ENCODE results near the gene CRX. TPM values are rescaled to one million over a fixed set of nuclear protein-coding genes. Genes with fewer than 3 reads are reported as not detected.

The CRX gene
- total RNA-seq, 4 donors from 2014 or later = not detected

DNA sequence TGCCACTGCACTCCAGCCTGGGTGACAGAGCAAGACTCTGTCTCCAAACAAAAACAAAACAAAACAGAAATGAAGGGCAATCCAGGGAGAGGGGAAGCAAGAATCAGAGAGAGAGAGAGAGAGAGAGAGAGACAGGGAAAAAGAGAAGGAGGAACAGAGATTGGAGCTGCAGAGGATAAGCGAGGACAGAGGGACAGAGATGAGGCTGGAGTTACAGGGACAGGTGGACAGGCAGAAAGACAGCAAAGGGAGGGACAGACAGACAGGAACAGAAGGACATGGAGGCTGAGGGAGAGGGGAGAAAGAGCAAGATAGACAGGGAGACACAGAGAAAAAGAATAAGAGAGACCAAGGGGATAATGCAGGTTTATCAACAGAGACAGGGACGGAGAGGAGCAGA is 1.3 kb upstream of the CRX start:
- H3K4me1 ChIP-seq = no peaks in the 10 kb centered on the region
- DNase-seq = no peak
- no peaks in the 10 kb centered on the region for H3K9me3 ChIP-seq
- no peak for TF ChIP-seq POLR2A (IDR thresholded peaks at IDR 0.05)
- TF ChIP-seq, protein P1, sequence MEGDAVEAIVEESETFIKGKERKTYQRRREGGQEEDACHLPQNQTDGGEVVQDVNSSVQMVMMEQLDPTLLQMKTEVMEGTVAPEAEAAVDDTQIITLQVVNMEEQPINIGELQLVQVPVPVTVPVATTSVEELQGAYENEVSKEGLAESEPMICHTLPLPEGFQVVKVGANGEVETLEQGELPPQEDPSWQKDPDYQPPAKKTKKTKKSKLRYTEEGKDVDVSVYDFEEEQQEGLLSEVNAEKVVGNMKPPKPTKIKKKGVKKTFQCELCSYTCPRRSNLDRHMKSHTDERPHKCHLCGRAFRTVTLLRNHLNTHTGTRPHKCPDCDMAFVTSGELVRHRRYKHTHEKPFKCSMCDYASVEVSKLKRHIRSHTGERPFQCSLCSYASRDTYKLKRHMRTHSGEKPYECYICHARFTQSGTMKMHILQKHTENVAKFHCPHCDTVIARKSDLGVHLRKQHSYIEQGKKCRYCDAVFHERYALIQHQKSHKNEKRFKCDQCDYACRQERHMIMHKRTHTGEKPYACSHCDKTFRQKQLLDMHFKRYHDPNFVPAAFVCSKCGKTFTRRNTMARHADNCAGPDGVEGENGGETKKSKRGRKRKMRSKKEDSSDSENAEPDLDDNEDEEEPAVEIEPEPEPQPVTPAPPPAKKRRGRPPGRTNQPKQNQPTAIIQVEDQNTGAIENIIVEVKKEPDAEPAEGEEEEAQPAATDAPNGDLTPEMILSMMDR (IDR thresholded peaks at IDR 0.05) = no peak
- no peak overlapping the region for H3K4me3 ChIP-seq
- intact Hi-C loops (cut with DNase I; ENCODE audit: low total_unique reads) = no loop called here
- H3K36me3 ChIP-seq = no peaks in the 10 kb centered on the region
- H3K27me3 ChIP-seq = no peaks in the 10 kb centered on the region
- no peak overlapping the region for H3K27ac ChIP-seq

DNA sequence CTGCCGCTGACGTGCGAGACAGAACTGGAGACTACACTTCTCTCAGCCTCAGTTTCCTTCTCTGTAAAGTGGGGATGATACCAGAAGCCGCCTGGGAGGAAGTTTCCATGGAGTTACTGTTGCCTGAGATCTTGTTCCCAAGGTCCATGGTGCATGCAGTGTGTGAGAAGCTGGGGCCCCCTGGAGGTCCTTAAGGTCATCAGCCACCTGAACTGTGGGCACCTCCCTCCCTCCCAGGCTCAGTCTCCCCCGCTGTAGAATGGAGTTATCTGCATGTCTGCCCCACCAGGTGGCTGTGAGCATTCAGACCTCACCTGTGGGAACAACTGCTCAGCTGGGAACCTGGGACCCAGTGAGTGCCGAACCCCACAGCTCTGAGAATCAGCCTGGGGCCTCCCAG is 2.7 kb downstream of the CRX start:
- DNase-seq = no peak
- no peaks in the 10 kb centered on the region for H3K27me3 ChIP-seq
- no peak overlapping the region for H3K4me3 ChIP-seq
- no peaks in the 10 kb centered on the region for H3K36me3 ChIP-seq
- H3K9me3 ChIP-seq = no peaks in the 10 kb centered on the region
- TF ChIP-seq POLR2A (IDR thresholded peaks at IDR 0.05) = no peak
- TF ChIP-seq, protein P1 (IDR thresholded peaks at IDR 0.05) = no peak
- no peak overlapping the region for H3K27ac ChIP-seq
- no peaks in the 10 kb centered on the region for H3K4me1 ChIP-seq
- intact Hi-C loops (cut with DNase I; ENCODE audit: low total_unique reads) = no loop called here

DNA sequence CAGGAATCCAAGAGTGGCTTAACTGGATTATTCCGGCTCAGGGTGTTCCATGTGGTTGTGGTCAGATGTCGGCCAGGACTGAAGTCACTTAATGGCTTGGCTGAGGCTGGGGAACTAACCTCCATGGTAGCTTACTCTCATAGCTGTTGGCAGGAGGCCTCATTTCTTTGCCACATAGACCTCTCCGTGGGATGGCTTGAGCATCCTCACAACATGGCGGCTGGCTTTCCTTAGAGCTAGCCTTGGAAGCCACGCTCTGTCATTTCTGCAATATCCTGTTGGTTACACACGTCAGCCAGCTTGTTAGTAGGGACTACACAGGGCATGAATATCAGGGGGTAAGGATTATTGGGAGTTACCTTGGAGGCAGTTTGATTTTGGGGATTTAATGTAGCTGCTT is 5.1 kb downstream of the CRX start:
- intact Hi-C loops (cut with DNase I; ENCODE audit: low total_unique reads) = no loop called here
- TF ChIP-seq, protein P1 (IDR thresholded peaks at IDR 0.05) = no peak
- TF ChIP-seq POLR2A (IDR thresholded peaks at IDR 0.05) = no peak
- Histone ChIP-seq H3K27me3 (no peaks in the 10 kb centered on the region), H3K36me3 (no peaks in the 10 kb centered on the region), H3K4me3 (no peak overlapping the region), H3K27ac (no peak overlapping the region), H3K4me1 (no peaks in the 10 kb centered on the region), H3K9me3 (no peaks in the 10 kb centered on the region)
- no peak for DNase-seq

DNA sequence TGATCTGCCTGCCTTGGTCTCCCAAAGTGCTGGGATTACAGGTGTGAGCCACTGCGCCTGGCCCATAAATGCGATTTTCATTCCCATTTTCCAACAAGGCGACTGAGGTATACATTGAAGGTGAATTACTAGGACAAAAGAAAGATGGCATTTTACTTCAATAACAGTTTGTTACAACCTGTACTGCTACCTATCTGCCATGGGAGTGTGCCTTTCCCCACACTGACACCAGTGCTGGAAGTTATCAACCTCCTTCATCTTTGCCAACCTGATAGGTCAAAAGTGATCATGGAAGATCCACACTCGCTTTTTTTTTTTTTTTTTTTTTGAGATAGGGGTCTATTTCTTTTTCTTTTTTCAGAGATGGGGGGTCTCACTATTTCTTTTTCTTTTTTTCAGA is 11.0 kb downstream of the CRX start:
- H3K27ac ChIP-seq = no peak overlapping the region
- no peaks in the 10 kb centered on the region for H3K36me3 ChIP-seq
- H3K4me3 ChIP-seq = no peak overlapping the region
- no peaks in the 10 kb centered on the region for H3K4me1 ChIP-seq
- no peak for TF ChIP-seq POLR2A (IDR thresholded peaks at IDR 0.05)
- TF ChIP-seq, protein P1 (IDR thresholded peaks at IDR 0.05) = no peak
- no peak for DNase-seq
- no peaks in the 10 kb centered on the region for H3K9me3 ChIP-seq
- intact Hi-C loops (cut with DNase I; ENCODE audit: low total_unique reads) = no loop called here
- no peaks in the 10 kb centered on the region for H3K27me3 ChIP-seq

DNA sequence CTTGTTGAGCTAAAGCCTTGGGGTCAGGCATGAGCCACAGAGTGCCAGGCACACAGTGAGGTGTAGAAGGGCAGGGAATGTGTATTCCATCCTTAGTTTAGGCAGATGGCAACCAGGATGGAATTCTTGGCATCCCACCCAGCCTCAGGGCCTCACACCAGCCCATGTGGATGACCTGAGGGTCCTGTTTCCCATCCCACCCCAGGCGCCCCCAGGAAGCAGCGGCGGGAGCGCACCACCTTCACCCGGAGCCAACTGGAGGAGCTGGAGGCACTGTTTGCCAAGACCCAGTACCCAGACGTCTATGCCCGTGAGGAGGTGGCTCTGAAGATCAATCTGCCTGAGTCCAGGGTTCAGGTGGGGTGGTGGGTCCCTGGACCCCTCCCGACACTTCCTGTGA is 14.3 kb downstream of the CRX start:
- H3K4me3 ChIP-seq = no peak overlapping the region
- H3K27ac ChIP-seq = no peak overlapping the region
- H3K4me1 ChIP-seq = no peaks in the 10 kb centered on the region
- DNase-seq = no peak
- TF ChIP-seq, protein P1 (IDR thresholded peaks at IDR 0.05) = no peak
- no peak for TF ChIP-seq POLR2A (IDR thresholded peaks at IDR 0.05)
- intact Hi-C loops (cut with DNase I; ENCODE audit: low total_unique reads) = no loop called here
- no peaks in the 10 kb centered on the region for H3K36me3 ChIP-seq
- no peaks in the 10 kb centered on the region for H3K27me3 ChIP-seq
- H3K9me3 ChIP-seq = no peaks in the 10 kb centered on the region

Measured in uterus (tissue), 4 donors.